ENCODE results near the gene C15orf39. TPM values are rescaled to one million over a fixed set of nuclear protein-coding genes. Genes with fewer than 3 reads are reported as not detected.
"Not testable (repeated sequence)": the region's sequence is repeated elsewhere in the genome, so short reads cannot be mapped to it uniquely, and the experiment has no call there.

Gene C15orf39
- total RNA-seq, 2 experiments from 2014 or later: 62.8 to 63.0 TPM

- no peak overlapping the region for H3K4me3 Mint-ChIP-seq
- CTCF ChIA-PET: no interaction called here
- H3K27me3 Mint-ChIP-seq: peaks cover 17% of the 10 kb centered on the region
- ATAC-seq (no peak), DNase-seq (peak; percentile 33)
- peaks cover 5% of the 10 kb centered on the region for H3K4me1 Mint-ChIP-seq
- H3K36me3 Mint-ChIP-seq: no peaks in the 10 kb centered on the region
- H3K9me3 Mint-ChIP-seq (ENCODE audit: low read depth): no peaks in the 10 kb centered on the region
- H3K27ac Mint-ChIP-seq: no peak overlapping the region
Observed at GRCh38 chr15:75235760-75236729, 34.4 kb downstream of the C15orf39 start.

- H3K36me3 Mint-ChIP-seq: no peaks in the 10 kb centered on the region
- no peak for ATAC-seq
- peaks cover 5% of the 10 kb centered on the region for H3K4me1 Mint-ChIP-seq
- H3K9me3 Mint-ChIP-seq (ENCODE audit: low read depth): no peaks in the 10 kb centered on the region
- peak; percentile 32 for DNase-seq
- H3K27ac Mint-ChIP-seq: no peak overlapping the region
- no peak overlapping the region for H3K4me3 Mint-ChIP-seq
- peaks cover 18% of the 10 kb centered on the region for H3K27me3 Mint-ChIP-seq
- CTCF ChIA-PET: no interaction called here
Observed at GRCh38 chr15:75237316-75237982, 35.8 kb downstream of the C15orf39 start.

GRCh38 chr15:75238150-75238549, 36.5 kb downstream of the C15orf39 start:
- no peaks in the 10 kb centered on the region for H3K9me3 Mint-ChIP-seq (ENCODE audit: low read depth)
- no peak overlapping the region for H3K4me3 Mint-ChIP-seq
- H3K27me3 Mint-ChIP-seq: peaks cover 18% of the 10 kb centered on the region
- ATAC-seq (no peak), DNase-seq (peak; percentile 31)
- peaks cover 5% of the 10 kb centered on the region for H3K4me1 Mint-ChIP-seq
- CTCF ChIA-PET: interaction anchor here (1.4 kb wide), 1 partner anchor 209 kb away, joined by 4 read pairs; no protein-coding TSS in a partner anchor
- H3K27ac Mint-ChIP-seq: no peak overlapping the region
- no peaks in the 10 kb centered on the region for H3K36me3 Mint-ChIP-seq

- H3K36me3 Mint-ChIP-seq; H3K4me1 Mint-ChIP-seq; CTCF ChIA-PET; ATAC-seq; DNase-seq; H3K9me3 Mint-ChIP-seq (ENCODE audit: low read depth); H3K27ac Mint-ChIP-seq; H3K4me3 Mint-ChIP-seq: not testable (repeated sequence)
- peaks cover 42% of the 10 kb centered on the region for H3K27me3 Mint-ChIP-seq
Observed at GRCh38 chr15:75245741-75246140, 44.1 kb downstream of the C15orf39 start.

- CTCF ChIA-PET; DNase-seq; H3K27ac Mint-ChIP-seq; H3K4me1 Mint-ChIP-seq; H3K36me3 Mint-ChIP-seq; ATAC-seq; H3K4me3 Mint-ChIP-seq; H3K9me3 Mint-ChIP-seq (ENCODE audit: low read depth): not testable (repeated sequence)
- H3K27me3 Mint-ChIP-seq: peaks cover 58% of the 10 kb centered on the region
Observed at GRCh38 chr15:75248991-75249390, 47.3 kb downstream of the C15orf39 start.

GRCh38 chr15:75249726-75250125, 48.0 kb downstream of the C15orf39 start:
- no peak for DNase-seq
- Mint-ChIP-seq H3K27ac (no peak overlapping the region), H3K27me3 (peaks cover 58% of the 10 kb centered on the region), H3K4me1 (peaks cover 1% of the 10 kb centered on the region), H3K36me3 (no peaks in the 10 kb centered on the region), H3K4me3 (no peak overlapping the region), H3K9me3 (ENCODE audit: low read depth) (no peaks in the 10 kb centered on the region)
- ATAC-seq: no peak
- CTCF ChIA-PET: no interaction called here

GRCh38 chr15:75251343-75251742, 49.7 kb downstream of the C15orf39 start:
- peaks cover 52% of the 10 kb centered on the region for H3K27me3 Mint-ChIP-seq
- H3K27ac Mint-ChIP-seq; CTCF ChIA-PET; H3K9me3 Mint-ChIP-seq (ENCODE audit: low read depth); H3K36me3 Mint-ChIP-seq; ATAC-seq; H3K4me1 Mint-ChIP-seq; H3K4me3 Mint-ChIP-seq: not testable (repeated sequence)
- DNase-seq: peak; percentile 30

- not testable (repeated sequence) for DNase-seq; ATAC-seq; H3K4me3 Mint-ChIP-seq; H3K36me3 Mint-ChIP-seq; H3K4me1 Mint-ChIP-seq; H3K9me3 Mint-ChIP-seq (ENCODE audit: low read depth); H3K27ac Mint-ChIP-seq
- CTCF ChIA-PET: interaction anchor here (0.7 kb wide), 1 partner anchor 24 kb away, joined by 3 read pairs; no protein-coding TSS in a partner anchor
- H3K27me3 Mint-ChIP-seq: peaks cover 50% of the 10 kb centered on the region
Observed at GRCh38 chr15:75252285-75252684, 50.6 kb downstream of the C15orf39 start.

- H3K4me3 Mint-ChIP-seq; H3K36me3 Mint-ChIP-seq; DNase-seq; H3K27me3 Mint-ChIP-seq; H3K27ac Mint-ChIP-seq; ATAC-seq; H3K4me1 Mint-ChIP-seq; CTCF ChIA-PET; H3K9me3 Mint-ChIP-seq (ENCODE audit: low read depth): not testable (repeated sequence)
Observed at GRCh38 chr15:75258034-75258433, 56.4 kb downstream of the C15orf39 start, which contains the start of gene GOLGA6C. GOLGA6C (plus strand) TSS chr15:75258334; CDS start chr15:75258599, 265 bp downstream.

GRCh38 chr15:75258620-75259343, 57.1 kb downstream of the C15orf39 start:
- H3K9me3 Mint-ChIP-seq (ENCODE audit: low read depth); H3K36me3 Mint-ChIP-seq; H3K4me3 Mint-ChIP-seq; DNase-seq; CTCF ChIA-PET; H3K27ac Mint-ChIP-seq; H3K4me1 Mint-ChIP-seq; H3K27me3 Mint-ChIP-seq; ATAC-seq: not testable (repeated sequence)

GRCh38 chr15:75259873-75260272, 58.2 kb downstream of the C15orf39 start:
- ATAC-seq; DNase-seq; H3K4me1 Mint-ChIP-seq; H3K27ac Mint-ChIP-seq; H3K9me3 Mint-ChIP-seq (ENCODE audit: low read depth); H3K4me3 Mint-ChIP-seq; CTCF ChIA-PET; H3K27me3 Mint-ChIP-seq; H3K36me3 Mint-ChIP-seq: not testable (repeated sequence)

Measured in activated CD8-positive, alpha-beta memory T cell treated with anti-CD3 and anti-CD28 coated beads, Interleukin-2, amount 10 ng/mL, durations not matched to agents 7 days and 5 days (primary cell).